ENCODE measurements around the gene DCTN3. TPM values are rescaled to one million over a fixed set of nuclear protein-coding genes. Genes with fewer than 3 reads are reported as not detected.

DCTN3 gene
- total RNA-seq, 2 experiments from 2014 or later: 66.7 to 71.8 TPM

DNA sequence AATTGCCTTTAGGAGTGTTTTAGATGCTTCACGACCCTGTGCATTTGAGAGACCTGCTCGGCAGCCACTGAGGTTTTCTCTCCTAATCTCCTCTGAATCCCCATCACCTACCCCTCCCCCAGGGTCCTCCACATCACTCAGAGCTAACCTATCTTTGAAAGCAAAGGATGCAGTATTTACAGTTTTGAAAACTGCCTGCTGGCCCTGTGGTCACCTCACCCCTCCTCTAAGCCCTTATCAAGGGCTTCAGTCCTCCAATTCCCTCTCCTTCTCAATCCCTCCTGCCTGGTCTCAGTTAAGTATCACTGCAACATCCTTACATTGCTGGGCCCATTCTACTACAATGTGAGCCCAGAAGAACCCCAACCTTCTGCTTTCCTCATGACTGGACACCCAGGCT lies 13.0 kb downstream of the DCTN3 start:
- ChIA-PET CTCF (interaction anchor here (0.9 to 1.7 kb wide), 3 partner anchors 9 to 204 kb away, joined by 3 to 9 read pairs (median 3); no protein-coding TSS in a partner anchor), POLR2A (no interaction called here)

DNA sequence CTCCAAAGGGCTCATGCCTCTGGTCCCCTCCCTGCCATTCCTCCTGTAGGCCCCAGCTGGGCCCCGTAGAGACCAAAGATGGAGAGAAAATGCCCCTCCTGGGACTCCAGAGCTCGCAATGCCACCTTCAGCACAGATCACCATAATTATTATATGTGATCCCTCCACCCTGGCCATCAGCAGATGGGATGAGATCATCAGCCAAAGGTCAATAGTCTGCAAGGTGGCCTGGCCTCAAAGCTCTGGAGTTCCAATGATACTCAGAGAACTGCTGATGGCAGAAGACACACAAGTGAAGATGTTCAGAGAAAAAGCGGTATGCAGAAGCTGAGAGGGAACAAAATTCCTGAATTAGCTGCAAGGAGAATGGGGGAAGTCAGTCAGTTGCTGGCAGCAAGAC lies 13.4 kb downstream of the DCTN3 start:
- ChIA-PET CTCF (interaction anchor here (0.9 to 1.7 kb wide), 3 partner anchors 9 to 203 kb away, joined by 3 to 9 read pairs (median 3); no protein-coding TSS in a partner anchor), POLR2A (no interaction called here)

DNA sequence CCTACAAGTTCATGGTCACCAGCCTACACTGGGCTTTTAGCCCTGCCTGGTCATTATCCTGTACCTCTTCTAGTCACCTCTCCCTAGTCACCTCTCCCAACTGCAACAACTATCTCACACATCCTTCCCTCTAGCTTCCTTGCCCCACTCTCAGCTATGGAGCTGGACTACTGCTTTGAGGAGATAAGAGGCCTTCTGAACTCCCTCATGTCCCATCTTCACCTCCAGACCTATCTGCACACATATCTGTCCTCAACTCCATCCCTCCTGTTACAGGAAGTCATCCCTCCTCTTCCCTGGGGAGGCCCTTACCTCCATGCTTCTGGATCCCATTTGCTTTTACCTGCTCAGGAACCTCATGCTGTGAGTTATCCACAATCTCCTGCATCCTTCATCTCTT lies 14.1 kb downstream of the DCTN3 start:
- POLR2A ChIA-PET: no interaction called here
- CTCF ChIA-PET: interaction anchor here (1.0 to 2.1 kb wide), 5 partner anchors 15 to 212 kb away, joined by 3 to 9 read pairs (median 3); no protein-coding TSS in a partner anchor

DNA sequence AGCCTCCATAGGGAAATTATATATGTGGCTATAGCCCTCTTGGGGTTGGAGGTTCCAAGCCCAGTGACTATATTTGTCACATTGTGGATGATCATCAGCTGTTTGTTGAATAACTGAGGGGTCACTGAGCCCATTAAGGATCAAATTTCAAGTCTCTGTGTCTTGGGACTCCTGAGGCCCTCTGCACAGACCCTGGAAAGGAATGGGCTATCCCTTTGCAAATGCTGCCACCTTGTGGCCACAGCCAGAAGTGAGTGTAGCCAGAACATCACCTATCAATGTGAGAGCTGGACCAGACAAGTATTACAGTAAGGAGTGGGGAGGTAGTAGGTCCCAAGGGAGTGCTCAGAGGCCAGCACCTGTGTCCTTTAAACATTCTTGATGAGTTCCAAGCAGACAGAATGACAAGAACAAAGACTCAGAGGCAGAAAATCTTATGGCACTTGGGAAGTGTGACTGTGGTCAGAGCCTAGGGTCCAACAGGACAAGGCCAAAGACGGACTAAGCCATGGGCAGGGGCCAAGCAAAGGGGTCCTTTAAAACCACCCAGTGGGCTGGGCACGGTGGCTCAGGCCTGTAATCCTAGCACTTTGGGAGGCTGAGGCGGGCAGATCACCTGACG lies 16.6 kb downstream of the DCTN3 start:
- ChIA-PET POLR2A (no interaction called here), CTCF (interaction anchor here (0.7 to 2.2 kb wide), 16 partner anchors 12 to 215 kb away, joined by 3 to 15 read pairs (median 5); partner anchors contain the start of genes DCTN3 and SIGMAR1)

DNA sequence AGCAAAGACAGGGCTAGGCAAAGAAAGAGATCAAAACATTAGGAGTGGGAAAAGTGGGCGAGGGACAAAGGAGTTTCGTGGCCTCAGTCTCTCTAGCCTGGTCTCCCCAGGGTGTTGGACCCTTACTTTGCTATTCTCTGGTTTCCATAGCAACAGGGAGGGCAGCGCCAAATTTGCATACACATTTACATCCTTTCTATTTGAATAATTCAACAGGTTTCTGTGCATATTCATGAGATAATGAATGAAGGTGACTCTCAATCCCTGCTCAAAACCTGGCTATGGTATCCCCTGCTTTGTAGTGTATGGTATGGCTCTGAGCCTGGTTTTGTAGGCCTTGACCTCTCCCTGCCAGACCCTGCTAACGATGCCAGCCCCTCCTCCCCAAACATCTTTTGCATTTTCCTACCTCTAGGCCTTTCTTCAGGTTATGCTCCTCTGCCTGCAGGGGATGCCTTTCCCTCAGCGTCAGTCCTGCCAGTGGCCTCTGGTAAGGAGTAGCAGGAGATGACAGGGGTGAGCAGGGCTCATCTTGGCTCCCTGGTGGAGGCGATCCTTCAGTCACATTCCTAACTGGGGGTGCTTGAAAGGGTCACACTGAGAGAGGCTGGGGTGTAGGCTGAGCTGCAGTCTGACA lies 18.2 kb downstream of the DCTN3 start:
- ChIA-PET CTCF (interaction anchor here (1.1 to 2.2 kb wide), 4 partner anchors 10 to 198 kb away, joined by 3 to 8 read pairs (median 6); partner anchors contain the start of gene DCTN3), POLR2A (no interaction called here)

DNA sequence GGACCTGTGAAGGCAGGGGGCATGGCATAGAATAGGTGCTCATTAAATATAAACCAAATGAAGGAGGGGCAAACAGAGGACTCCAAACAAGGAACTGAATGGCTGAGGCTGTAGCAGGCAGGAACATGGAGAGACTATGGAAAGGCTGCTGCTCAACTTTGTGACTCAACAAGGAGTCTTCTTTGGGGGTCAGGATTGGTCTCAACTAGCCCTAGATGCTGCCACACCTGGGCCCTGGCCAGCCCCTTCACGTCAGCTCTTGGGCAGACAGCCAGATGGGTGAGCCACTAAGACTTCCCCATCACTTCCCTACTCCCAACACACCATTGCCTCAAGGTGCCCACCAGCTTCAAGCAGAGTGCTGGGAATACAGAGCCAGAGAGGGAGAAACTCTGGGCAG lies 19.4 kb downstream of the DCTN3 start:
- POLR2A ChIA-PET: no interaction called here

DNA sequence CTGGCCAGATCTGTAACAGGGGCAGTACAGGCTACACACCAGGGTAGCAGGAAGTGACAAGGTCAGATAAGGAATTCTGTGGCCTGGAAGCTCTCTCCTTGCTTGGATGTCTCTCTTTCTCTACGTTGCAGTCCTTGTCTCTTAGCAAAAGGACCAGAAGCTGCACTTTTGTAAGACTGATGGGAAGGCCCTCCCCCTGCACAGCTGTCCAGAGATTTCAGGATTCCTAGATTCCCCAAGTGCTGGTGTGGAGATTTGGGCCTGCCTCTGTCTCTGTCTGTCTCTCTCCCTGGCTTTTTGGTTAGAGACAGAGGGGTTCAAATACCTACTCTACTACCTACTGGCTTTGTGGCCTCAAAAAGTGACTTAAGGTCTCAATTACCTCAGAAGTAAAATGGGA lies 20.7 kb downstream of the DCTN3 start:
- POLR2A ChIA-PET: no interaction called here
- CTCF ChIA-PET: interaction anchor here (1.0 to 1.2 kb wide), 3 partner anchors 20 to 196 kb away, joined by 3 read pairs; partner anchors contain the start of gene DCTN3

More for the DNA sequence above, 19.4 kb downstream of the DCTN3 start:
- CTCF ChIA-PET: interaction anchor here (2.0 kb wide), 1 partner anchor 9 kb away, joined by 8 read pairs; no protein-coding TSS in a partner anchor

DNA sequence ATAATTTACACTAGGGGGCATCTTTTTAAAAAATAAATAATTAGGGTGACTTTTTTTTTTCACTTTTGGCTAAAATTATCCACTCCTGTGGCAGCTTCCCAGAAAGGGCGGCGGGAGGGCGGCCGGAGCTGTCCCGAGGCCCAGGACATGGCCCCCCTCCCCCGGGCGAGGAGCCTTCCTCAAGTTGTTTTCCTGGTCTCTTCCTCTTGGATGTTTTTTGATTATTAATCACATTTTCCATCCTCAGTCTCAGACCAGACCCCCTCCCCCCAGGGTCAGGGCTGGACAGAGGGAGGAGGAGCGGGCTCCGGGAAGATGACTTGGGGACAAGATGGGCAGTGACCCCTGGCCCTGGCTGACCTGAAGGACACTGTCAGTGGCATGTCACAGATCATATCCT lies 26.1 kb downstream of the DCTN3 start:
- ChIA-PET POLR2A (interaction anchor here (0.6 kb wide), 1 partner anchor 511 kb away, joined by 4 read pairs; no protein-coding TSS in a partner anchor), CTCF (interaction anchor here (0.6 kb wide), 1 partner anchor 22 kb away, joined by 3 read pairs; no protein-coding TSS in a partner anchor)

DNA sequence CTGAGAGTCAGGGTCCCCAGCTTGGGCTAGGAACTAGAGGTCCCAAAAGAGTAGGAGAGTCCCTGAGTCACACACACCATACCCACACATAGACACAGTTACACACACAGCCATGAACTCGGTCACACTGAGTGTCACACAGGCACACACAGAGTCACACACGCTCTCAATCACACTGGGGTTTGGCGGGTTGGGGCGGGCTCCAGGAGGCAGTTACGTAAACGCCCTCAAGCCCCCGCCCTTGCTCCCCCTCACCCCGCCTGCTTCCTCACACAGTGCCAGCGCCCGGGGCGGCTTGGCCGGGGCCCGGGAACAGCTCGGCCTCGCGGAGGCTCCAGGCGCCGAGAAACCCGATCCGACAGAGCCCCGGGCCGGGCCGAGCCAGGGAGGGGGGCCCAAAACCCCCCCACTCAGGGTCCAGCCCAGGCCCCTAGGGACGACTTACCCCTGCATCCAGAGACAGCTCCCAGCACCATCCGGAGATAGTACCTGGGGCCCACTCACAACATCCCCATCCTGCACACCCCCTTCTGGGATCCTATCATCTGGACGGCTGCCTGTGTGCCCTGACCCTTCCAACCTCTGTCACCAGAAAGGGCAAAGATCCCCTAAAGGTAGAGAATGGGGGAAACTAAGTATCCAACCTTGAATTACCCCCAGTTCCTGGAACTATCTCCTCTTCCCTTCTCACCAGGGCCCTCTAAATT lies 27.2 kb downstream of the DCTN3 start:
- ChIA-PET POLR2A (no interaction called here), CTCF (interaction anchor here (1.0 to 3.4 kb wide), 5 partner anchors 10 to 189 kb away, joined by 3 to 15 read pairs (median 12); no protein-coding TSS in a partner anchor)

DNA sequence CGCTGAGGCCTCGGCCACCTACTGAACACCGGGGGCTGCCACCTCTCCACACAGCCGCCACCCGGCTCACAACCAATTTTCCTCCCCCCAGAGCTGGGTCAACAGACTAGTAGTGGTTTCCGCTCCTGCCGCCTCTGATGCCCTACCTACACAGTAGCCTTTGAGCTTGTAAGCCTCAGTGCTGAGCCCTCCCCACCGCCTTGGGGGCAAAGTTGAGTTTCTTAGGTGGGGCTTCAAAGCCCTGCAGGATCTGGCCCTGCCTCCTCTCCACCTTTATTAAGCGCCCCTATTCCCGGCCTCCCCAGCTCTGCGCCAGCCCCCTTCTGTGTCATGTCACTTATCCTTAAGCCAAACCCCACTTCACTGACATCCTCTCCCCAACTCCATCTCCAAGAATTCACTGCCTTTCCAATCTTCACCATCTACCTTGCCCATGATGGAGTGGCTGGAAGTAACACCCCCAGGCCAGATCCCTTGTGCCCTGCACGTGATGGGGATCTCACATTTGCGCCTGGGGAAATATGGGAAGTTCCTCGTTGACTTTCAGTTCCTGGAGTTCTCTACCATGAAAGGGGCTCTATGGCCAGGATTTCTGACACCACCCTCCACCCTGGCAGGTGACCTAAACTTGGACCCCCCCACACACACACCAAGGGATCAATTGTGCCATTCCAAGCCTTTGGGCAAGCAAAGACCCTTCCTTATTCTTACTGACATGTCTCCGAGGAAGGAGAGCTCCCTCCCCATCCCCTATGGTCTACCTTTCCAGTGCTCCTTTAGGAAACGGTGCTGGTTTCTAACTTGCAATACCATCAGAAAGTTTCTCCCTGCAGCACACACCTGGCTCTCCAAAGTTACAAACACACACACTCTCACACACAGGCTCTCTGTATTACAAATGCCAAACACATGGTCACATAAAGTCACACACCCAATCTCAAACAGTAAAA lies 28.1 kb downstream of the DCTN3 start:
- ChIA-PET CTCF (interaction anchor here (0.6 to 3.4 kb wide), 38 partner anchors 9 to 259 kb away, joined by 3 to 15 read pairs (median 4); partner anchors contain the start of genes DCTN3, ENHO and SIGMAR1), POLR2A (no interaction called here)

DNA sequence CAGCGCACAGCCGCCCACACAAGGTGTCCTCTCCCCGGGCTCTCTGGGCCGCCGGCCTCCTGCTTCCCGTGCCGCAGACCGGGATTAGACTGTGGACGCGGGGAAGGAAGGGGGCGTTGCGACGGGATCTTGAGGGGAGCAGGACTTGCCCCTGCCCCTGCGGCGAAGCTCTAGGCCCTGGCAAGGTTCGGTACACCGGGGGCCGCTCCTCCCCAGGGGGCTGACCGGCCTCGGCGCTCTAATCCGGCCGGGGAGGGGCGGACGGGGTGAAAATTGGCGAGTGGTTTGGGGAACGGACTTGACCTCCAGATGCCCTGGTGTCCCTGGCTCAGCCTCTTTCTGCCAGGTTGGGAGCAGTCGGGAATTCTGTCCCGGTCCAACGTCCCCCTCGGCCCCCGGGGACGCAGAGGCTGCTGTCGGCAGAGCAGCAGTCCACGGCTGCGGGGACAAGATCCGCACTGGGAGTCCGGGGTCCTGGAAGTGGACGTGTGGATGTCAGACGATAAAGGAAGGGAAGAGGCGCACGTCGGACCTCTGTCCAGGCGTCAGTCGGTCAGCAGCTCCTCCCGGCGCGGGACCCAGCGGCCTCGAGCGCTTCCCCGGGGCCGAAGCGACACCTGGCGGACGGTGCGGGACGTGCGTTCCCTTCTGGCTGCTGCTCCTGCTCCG lies 28.9 kb downstream of the DCTN3 start:
- ChIA-PET POLR2A (no interaction called here), CTCF (interaction anchor here (0.6 to 3.4 kb wide), 38 partner anchors 9 to 258 kb away, joined by 3 to 15 read pairs (median 4); partner anchors contain the start of genes DCTN3, ENHO and SIGMAR1)

DNA sequence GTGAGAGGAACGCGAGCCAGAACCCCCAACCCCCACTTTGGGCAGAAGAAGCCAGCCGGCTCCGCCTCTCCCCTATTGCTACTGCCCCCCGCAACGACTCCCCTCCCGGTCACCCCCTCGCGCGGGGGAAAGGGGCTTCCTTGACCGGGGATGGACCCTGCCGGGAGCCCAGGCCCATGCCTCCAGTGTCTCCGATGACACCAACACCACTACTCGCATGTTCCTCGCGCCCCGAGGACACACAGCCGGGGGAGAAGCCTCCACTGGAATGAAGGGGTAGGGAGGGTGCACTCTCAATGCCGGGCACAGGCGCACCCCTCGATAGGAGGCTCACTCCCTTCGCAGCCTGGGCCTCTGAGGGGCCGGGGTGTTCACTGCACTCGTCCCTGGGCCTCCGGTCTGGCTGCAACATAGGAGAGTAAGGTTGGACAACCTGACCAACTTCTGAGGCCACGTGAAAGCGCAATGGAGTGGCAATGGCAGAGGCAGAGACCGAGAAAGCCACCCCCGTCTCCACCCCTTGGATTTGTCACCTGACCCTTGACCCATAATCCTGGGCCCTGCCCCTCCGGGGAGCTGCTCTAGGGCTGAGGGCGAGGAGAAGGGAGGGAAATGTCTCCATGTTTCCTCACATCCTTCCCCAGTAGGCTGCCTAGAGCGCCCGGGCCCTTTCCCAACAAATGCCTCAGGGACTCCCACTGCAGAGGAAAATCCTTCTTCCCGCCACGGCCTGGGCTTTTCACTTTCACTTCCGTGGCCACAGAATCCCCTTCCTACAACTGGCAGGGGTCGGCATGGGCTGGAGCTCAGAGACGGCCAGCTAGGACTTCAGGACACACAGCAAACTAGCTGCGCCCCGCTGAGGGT lies 29.7 kb downstream of the DCTN3 start:
- POLR2A ChIA-PET: no interaction called here
- CTCF ChIA-PET: interaction anchor here (0.8 to 3.4 kb wide), 22 partner anchors 8 to 192 kb away, joined by 3 to 15 read pairs (median 6); partner anchors contain the start of genes ENHO and SIGMAR1

DNA sequence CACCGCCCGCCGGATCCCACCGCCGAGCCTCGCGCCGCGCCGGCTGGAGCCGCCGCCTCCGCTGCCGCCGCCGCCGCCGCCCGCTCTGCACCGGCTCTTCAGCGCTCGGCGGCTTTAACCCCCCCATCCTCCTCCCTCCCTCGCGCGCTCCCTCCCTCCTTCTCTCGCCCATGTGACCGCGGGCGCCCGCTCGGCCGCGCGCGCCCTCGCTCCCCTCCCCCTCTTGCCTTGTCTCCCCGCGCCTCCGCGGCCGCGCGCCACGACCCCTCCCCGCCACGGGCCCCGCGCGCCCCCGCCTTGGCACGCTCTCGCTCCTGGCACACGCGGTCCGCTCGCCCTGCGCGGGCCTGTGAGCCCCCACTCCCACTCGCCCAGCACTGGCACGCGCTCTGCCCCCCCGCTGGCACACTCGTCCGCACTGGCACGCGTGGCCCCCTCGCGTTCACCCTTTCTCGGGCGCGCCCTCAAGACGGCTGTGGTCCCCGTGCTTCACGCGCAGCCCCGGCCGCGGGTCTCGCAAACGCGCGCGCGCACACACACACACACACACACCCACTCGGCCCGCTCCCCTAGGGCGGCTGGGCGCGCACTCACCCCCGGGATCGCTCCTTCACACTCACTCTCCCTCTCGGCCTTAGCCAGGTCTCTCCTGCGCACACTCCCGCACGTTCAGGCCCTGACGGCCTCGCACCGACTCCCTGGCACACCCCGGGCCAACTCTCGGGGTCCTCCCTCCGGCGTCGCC lies 30.5 kb downstream of the DCTN3 start, which contains the start of gene CNTFR:
TSS of gene CNTFR (minus strand) at position 89 of the 745 bp plus-strand sequence. CDS start 20,743 bp downstream, outside the sequence.
- ChIA-PET POLR2A (no interaction called here), CTCF (no interaction called here)

DNA sequence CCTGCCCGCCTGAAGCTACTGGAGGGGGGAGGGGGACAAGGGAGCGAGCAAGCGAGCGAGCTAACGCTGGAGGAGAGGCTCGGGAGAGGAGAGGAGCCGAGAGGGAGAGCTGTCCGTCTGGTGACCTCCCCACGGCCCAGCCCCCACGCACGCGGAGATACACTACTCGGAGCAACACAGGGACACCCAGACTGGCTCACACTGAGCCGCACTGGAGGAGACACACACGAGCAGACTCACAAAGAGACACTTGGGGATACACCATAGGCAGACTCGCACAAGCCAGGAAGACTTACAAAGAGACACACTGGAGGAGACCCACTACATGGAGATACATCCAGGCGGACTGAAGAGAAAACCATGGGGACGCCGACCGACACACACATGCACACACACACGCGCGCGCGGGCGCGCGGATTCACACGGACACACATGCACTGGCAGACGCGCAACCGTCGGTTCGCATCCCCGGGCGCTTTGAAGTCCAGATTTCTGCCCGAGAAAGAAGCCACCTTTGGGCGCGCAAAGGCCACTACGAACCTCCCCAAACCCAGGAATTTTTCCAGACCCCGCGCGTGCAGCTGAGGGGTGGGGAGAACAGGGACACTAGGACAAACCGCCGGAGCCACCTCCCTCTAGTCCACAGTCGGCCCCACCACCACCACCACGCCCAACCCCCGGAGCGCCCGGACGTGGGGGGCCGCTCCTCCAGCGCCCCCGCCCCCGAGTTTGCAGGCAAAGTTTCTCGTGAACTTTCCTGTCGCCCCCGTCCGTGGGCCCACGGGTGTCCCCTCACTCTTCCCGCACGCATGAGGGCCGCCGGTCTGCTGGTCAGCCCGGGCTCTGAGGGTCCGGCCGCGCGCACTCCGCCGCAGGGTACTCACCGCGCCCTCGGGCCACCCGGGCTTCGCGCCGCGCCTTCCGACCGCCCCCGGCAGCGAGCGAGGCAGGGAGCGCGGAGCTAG lies 31.3 kb downstream of the DCTN3 start:
- POLR2A ChIA-PET: no interaction called here
- CTCF ChIA-PET: no interaction called here

DNA sequence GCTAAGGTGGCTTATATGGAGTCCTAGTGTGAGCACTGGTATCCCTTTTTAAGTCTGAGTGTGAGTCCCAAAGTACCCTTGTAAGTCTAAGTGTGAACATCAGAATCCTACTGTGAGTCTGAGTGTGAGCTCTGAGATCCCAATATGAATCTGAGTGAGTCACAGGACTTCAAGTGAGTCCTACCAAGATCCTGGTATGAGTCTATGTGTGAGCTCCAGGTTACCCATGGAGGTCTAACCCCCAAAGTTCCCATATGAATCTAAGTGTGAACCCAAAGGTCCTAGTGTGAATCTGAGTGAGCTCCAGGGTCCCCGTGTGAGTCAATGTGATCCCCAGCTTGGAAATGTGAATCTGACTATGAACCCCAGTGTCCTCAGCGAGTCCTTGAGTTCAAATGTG lies 33.0 kb downstream of the DCTN3 start:
- ChIA-PET CTCF (interaction anchor here (0.8 to 1.7 kb wide), 3 partner anchors 16 to 47 kb away, joined by 3 to 9 read pairs (median 3); no protein-coding TSS in a partner anchor), POLR2A (no interaction called here)
